GM12872 (cell line): ENCODE measurements around the gene NUP153.

Experiments used
- TF ChIP-seq, protein P1 (sequence below): IDR thresholded peaks from 3 replicates; pipeline ENCODE4 v1.5.1; 2011; ENCODE audit warnings: low read depth, mild to moderate bottlenecking, low read length, moderate library complexity; ENCODE audit not compliant: insufficient read depth

The NUP153 gene

DNA sequence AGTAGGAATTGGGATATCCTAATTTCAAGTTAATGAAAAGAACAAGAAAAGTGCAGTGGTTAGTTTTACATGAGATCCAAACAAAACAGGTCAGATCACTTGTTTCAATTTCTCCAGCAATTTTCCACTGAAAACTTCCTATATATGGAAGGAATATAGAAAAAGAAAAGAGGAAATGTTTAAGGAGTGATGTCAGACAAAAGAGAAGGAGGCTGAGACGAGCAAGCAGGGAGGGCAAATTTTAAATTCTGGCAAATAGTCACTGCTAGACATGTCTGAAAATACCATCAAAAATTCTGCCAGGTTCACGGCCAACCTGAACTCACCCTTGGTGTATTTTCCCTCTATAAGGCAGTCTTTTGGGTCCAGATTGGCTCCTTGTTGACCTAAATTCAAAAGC, 9.5 kb upstream of the NUP153 start:
- TF ChIP-seq, protein P1, sequence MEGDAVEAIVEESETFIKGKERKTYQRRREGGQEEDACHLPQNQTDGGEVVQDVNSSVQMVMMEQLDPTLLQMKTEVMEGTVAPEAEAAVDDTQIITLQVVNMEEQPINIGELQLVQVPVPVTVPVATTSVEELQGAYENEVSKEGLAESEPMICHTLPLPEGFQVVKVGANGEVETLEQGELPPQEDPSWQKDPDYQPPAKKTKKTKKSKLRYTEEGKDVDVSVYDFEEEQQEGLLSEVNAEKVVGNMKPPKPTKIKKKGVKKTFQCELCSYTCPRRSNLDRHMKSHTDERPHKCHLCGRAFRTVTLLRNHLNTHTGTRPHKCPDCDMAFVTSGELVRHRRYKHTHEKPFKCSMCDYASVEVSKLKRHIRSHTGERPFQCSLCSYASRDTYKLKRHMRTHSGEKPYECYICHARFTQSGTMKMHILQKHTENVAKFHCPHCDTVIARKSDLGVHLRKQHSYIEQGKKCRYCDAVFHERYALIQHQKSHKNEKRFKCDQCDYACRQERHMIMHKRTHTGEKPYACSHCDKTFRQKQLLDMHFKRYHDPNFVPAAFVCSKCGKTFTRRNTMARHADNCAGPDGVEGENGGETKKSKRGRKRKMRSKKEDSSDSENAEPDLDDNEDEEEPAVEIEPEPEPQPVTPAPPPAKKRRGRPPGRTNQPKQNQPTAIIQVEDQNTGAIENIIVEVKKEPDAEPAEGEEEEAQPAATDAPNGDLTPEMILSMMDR, result no peak

DNA sequence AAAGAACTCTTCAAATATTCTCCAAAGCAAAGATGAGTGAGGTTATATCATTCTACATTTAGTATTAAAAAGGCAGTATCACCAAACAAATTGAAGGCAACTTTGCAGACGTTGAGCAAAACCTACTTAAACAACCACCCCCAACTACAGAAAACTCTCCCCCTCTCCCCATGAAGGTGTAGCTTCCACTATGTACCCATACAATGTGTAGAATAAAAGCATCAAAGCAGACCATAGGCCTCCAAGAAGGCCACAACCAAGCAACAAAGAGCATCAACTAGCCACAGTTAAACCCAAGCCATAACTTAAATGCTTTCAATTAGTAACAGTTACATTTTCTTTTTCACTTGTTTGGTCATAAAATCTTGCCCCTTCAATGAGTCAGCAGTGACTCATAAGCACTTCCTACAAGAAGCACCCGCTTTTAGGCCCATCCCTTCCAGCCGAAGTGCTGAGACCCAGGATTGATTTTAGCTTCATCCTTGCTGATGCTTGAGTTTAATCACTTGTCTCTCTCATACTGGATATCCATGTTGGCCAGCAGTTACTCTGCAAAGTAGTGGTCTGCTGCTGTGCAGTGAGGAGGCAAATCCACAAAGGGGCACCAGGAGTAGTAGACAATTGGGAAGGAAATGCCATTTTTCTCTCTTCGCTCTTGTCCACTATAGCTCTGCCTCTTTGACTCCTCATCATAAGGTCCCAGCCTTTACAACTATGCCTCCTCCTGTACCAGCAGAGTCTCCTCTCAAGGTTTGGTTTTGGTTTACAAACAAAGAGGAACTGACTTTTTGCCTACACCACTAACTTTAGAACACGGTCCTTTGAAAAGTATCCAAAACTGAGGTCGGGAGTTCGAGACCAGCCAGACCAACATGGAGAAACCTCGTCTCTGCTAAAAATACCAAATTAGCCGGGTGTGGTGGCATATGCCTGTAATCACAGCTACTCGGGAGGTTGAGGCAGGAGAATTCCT, 8.4 kb upstream of the NUP153 start:
- TF ChIP-seq, protein P1, result no peak

DNA sequence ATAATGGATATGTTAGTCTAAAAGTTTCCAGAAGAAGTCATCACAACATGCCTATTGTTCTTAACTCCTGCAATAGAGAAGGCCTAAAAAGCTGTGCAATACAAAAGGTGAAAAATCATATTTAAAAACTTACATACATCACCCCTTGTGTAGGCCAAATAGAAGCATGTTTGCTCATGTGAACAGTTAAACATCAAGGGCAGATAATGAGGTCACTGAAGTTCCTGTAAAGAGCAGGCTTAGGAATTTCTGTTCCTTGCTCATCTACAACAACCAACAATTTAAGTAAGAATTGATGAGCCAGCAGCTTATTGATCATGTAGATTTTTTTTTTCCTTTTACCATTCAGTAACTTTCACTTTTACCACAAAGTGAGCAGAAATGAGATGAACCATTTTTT, 7.5 kb upstream of the NUP153 start:
- TF ChIP-seq, protein P1, result no peak

DNA sequence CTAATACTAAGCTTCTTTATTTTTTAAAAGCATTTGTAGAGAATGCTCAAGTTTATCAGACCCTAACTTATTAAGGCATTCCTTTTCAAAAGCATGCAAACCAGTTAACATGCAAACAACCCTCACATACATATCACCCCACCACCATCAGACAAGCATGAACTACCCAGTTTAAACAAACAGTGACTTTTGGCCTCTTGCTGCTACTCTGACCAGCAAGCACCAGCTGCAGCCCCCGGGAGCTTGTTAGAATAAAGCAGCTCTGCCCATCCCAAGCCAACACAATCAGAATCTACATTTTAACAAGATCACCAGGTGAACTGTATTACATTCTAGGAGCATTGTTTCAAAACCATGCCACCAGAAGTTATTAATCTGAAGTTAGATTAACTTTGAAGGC, 5.9 kb upstream of the NUP153 start:
- TF ChIP-seq, protein P1, result no peak

DNA sequence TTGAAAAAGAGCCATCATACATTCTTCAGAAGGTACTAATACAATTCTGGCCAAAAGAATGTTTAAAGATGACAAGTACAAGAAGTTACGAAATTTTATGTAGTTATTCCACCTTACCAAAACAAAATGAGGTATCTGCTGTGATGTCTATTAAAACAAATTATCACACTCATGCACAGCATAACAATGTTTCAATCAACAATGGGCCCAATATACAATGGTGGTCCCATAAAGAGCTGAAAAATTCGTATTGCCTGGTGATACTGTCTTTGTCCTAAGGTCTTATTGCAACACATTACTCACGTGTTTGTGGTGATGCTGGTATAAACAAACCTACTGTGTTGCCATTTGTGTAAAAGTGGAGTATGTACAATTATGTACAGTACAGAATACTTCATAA, 3.6 kb upstream of the NUP153 start:
- TF ChIP-seq, protein P1, result no peak

DNA sequence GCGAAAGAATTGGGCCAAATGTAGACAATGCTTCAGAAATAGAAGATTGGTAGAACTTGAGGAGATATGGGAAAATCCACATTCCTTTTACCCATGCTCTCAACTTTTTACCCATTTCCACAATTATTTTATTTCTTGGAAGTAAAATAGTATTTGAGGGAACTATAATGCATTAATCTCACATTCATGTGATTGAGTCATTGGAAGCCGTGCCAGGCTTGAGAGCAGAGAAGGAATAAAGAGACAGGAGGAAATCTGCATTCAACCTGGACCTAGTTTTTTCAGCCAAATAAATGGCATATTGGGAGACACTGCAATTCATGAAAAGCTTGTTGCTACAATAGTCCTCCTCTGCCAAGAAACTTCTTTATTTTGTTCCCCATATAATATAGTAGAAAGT, 2.8 kb upstream of the NUP153 start:
- TF ChIP-seq, protein P1, result no peak

DNA sequence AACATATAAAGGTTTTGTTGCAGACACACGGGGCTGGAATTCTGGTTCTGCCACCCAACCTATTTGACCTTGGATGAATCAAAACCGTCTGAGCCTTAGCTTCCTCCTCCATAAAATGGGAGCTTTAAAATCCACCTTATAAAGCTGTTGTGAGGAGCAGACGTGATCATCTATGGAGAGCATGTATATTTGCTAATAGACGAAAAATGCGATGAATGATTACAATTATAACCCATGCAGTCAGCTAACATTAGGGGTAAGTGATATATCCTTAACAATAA, 586 bp upstream of the NUP153 start:
- TF ChIP-seq, protein P1, result no peak
